ENCODE results near the gene SYTL3. TPM values are rescaled to one million over a fixed set of nuclear protein-coding genes. Genes with fewer than 3 reads are reported as not detected.

The SYTL3 gene
- total and polyA plus RNA-seq, 9 of the 15 experiments (the other 6 are each of a cell fraction or from before 2014, with no cell fraction given): 0.04 to 0.46 (median 0.17) TPM; not detected in 1

GRCh38 chr6:158687506-158687905, 37.7 kb downstream of the SYTL3 start (continued):
- TF ChIP-seq, protein P1, sequence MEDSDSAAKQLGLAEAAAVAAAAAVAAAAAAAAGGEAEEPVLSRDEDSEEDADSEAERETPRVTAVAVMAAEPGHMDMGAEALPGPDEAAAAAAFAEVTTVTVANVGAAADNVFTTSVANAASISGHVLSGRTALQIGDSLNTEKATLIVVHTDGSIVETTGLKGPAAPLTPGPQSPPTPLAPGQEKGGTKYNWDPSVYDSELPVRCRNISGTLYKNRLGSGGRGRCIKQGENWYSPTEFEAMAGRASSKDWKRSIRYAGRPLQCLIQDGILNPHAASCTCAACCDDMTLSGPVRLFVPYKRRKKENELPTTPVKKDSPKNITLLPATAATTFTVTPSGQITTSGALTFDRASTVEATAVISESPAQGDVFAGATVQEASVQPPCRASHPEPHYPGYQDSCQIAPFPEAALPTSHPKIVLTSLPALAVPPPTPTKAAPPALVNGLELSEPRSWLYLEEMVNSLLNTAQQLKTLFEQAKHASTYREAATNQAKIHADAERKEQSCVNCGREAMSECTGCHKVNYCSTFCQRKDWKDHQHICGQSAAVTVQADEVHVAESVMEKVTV (CRISPR knock-in tag; IDR thresholded peaks at IDR 0.05): no peak
- TF ChIP-seq CC2D1A (IDR thresholded peaks at IDR 0.05) (no peak), SMARCE1 (IDR thresholded peaks at IDR 0.05) (no peak), CREB3L1 (IDR thresholded peaks at IDR 0.05; ENCODE audit: borderline replicate concordance, low read depth) (no peak), MAFF (IDR thresholded peaks at IDR 0.05; ENCODE audit: low read length) (no peak)
- TF ChIP-seq, protein P2, sequence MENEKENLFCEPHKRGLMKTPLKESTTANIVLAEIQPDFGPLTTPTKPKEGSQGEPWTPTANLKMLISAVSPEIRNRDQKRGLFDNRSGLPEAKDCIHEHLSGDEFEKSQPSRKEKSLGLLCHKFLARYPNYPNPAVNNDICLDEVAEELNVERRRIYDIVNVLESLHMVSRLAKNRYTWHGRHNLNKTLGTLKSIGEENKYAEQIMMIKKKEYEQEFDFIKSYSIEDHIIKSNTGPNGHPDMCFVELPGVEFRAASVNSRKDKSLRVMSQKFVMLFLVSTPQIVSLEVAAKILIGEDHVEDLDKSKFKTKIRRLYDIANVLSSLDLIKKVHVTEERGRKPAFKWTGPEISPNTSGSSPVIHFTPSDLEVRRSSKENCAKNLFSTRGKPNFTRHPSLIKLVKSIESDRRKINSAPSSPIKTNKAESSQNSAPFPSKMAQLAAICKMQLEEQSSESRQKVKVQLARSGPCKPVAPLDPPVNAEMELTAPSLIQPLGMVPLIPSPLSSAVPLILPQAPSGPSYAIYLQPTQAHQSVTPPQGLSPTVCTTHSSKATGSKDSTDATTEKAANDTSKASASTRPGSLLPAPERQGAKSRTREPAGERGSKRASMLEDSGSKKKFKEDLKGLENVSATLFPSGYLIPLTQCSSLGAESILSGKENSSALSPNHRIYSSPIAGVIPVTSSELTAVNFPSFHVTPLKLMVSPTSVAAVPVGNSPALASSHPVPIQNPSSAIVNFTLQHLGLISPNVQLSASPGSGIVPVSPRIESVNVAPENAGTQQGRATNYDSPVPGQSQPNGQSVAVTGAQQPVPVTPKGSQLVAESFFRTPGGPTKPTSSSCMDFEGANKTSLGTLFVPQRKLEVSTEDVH (IDR thresholded peaks at IDR 0.05; ENCODE audit: low read depth, partially characterized antibody): no peak

All from K562 (cell line).